Stimulated activated CD8-positive, alpha-beta memory T cell treated with anti-CD3 and anti-CD28 coated beads, Interleukin-4, amount 100 ng/mL, for 48 hours (primary cell): Measurements from ENCODE around the gene RRAS2.
"Not testable (repeated sequence)": the region's sequence is repeated elsewhere in the genome, so short reads cannot be mapped to it uniquely, and the experiment has no call there.

Experiments
- DNase-seq: peaks from one replicate; pipeline ENCODE4 v3.0.0-alpha.2; 2020

Gene RRAS2

GRCh38 chr11:14253421-14253820 is 105.6 kb downstream of the RRAS2 start:
- no peak for DNase-seq

- DNase-seq, result not testable (repeated sequence)
Observed at GRCh38 chr11:14252501-14252900, 106.5 kb downstream of the RRAS2 start.

GRCh38 chr11:14251754-14252153 is 107.2 kb downstream of the RRAS2 start:
- no peak for DNase-seq

- DNase-seq, result peak; percentile 83
Observed at GRCh38 chr11:14249121-14249963, 109.6 kb downstream of the RRAS2 start.

- DNase-seq, result no peak
Observed at GRCh38 chr11:14248580-14248981, 110.4 kb downstream of the RRAS2 start.

GRCh38 chr11:14245444-14245843 is 113.5 kb downstream of the RRAS2 start:
- DNase-seq, result no peak

- no peak for DNase-seq
Observed at GRCh38 chr11:14244926-14245325, 114.1 kb downstream of the RRAS2 start.

- DNase-seq, result no peak
Observed at GRCh38 chr11:14242733-14243132, 116.2 kb downstream of the RRAS2 start.

- DNase-seq, result no peak
Observed at GRCh38 chr11:14242187-14242586, 116.8 kb downstream of the RRAS2 start.

- DNase-seq, result no peak
Observed at GRCh38 chr11:14240951-14241350, 118.0 kb downstream of the RRAS2 start.

- no peak for DNase-seq
Observed at GRCh38 chr11:14240221-14240620, 118.8 kb downstream of the RRAS2 start.

- DNase-seq, result no peak
Observed at GRCh38 chr11:14237444-14237961, 121.5 kb downstream of the RRAS2 start.

GRCh38 chr11:14235701-14236100 is 123.3 kb downstream of the RRAS2 start:
- no peak for DNase-seq

GRCh38 chr11:14234446-14234845 is 124.5 kb downstream of the RRAS2 start:
- DNase-seq, result no peak

- no peak for DNase-seq
Observed at GRCh38 chr11:14232652-14233051, 126.3 kb downstream of the RRAS2 start.

GRCh38 chr11:14230407-14230806 is 128.6 kb downstream of the RRAS2 start:
- DNase-seq, result no peak

- no peak for DNase-seq
Observed at GRCh38 chr11:14229472-14229871, 129.5 kb downstream of the RRAS2 start.

- DNase-seq, result no peak
Observed at GRCh38 chr11:14228356-14228755, 130.6 kb downstream of the RRAS2 start.
